NB4 (cell line): ENCODE measurements around the gene SPOCK2.

ENCODE experiments used
- CTCF ChIP-seq: IDR thresholded peaks from one replicate; pipeline ENCODE4 v1.5.1; 2012; ENCODE audit warnings: low read depth, low read length
- MAX ChIP-seq: IDR thresholded peaks from 2 replicates; pipeline ENCODE4 v1.6.1; 2011; ENCODE audit warnings: low read depth, low read length
- MYC ChIP-seq: IDR thresholded peaks from 2 replicates; pipeline ENCODE4 v1.6.1; 2011; ENCODE audit warnings: low read depth, low read length
- POLR2A ChIP-seq: IDR thresholded peaks from 2 replicates; pipeline ENCODE4 v1.6.1; 2011; ENCODE audit warnings: mild to moderate bottlenecking; ENCODE audit not compliant: insufficient read length; ENCODE audit errors: extremely low read depth

GRCh38 chr10:72087969-72088888 is at the start of gene SPOCK2:
- TF ChIP-seq CTCF (no peak), POLR2A (no peak), MYC (no peak), MAX (no peak)
